Skeletal muscle satellite cell (primary cell): ENCODE results near the gene IFT74. TPM values are rescaled to one million over a fixed set of nuclear protein-coding genes. Genes with fewer than 3 reads are reported as not detected.

Source experiments
- H3K27me3 ChIP-seq: 2 replicates; pipeline ENCODE4 v1.7.0; 2013; ENCODE audit warnings: low read length; ENCODE audit not compliant: control insufficient read depth, insufficient read depth
- H3K36me3 ChIP-seq: 2 replicates; pipeline ENCODE4 v1.7.0; 2013; ENCODE audit warnings: mild to moderate bottlenecking, control low read depth, low read length; ENCODE audit not compliant: insufficient read depth
- H3K4me1 ChIP-seq: 2 replicates; pipeline ENCODE4 v1.7.0; 2013; ENCODE audit warnings: low read length; ENCODE audit not compliant: control insufficient read depth, insufficient read depth
- H3K4me2 ChIP-seq: 2 replicates; pipeline ENCODE4 v1.7.0; 2013; ENCODE audit warnings: mild to moderate bottlenecking, low read length
- H3K4me3 ChIP-seq: 2 replicates; pipeline ENCODE4 v1.7.0; 2013; ENCODE audit warnings: low read length
- H3K9ac ChIP-seq: 2 replicates; pipeline ENCODE4 v1.7.0; 2013; ENCODE audit warnings: mild to moderate bottlenecking, low read depth, low read length, moderate library complexity
- H3K9me3 ChIP-seq: replicated peaks from 2 replicates; pipeline ENCODE4 v1.7.0; 2013; ENCODE audit warnings: mild to moderate bottlenecking, control low read depth, low read length
- total RNA-seq: library from RNA; depleted of rRNA; stranded (reverse); fragments of >200 nt; gene quantifications from 2 replicates; pipeline ENCODE4 v1.2.3, GENCODE V29; 2012; rRNA removed

Gene IFT74
- total RNA-seq = 8.7 and 10.4 TPM in 2 replicates

- H3K9me3 ChIP-seq = no peaks in the 10 kb centered on the region
Measured at GRCh38 chr9:26955921-26956859, at the start of gene IFT74. TSS of gene IFT74 (plus strand) at chr9:26956412. CDS start at chr9:26961968, 5,556 bp downstream.

DNA sequence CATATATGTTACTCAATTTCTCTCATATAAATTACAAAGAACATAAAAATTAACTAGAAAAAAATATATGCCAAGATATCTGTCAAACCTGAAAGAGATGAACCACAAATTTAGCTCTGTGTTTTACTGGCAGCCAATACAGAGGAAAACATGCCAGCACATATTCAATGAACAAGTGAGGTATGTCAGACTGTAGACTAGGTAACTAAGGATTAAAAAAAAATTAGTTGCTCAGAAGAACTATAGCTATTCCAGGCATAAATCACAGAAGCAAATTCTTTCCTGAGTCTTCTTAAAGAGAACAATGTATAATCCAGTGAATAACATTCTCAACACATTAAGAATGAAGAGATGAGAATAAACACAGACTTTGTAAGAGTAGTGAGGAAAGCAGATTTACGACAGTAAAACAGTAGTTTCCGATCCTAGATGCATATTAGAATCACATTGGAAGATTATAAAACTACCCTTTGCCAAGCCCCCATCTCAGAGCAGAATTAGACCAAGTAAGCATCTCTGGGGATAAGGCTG, 43.0 kb upstream of the IFT74 start:
- H3K27me3 ChIP-seq = no peaks in the 10 kb centered on the region
- H3K9ac ChIP-seq = no peak overlapping the region
- no peak overlapping the region for H3K4me2 ChIP-seq
- no peak overlapping the region for H3K4me3 ChIP-seq
- peaks cover 57% of the 10 kb centered on the region for H3K36me3 ChIP-seq
- H3K4me1 ChIP-seq = no peaks in the 10 kb centered on the region
- no peaks in the 10 kb centered on the region for H3K9me3 ChIP-seq

More at GRCh38 chr9:26955921-26956859, at the start of gene IFT74:
- Histone ChIP-seq H3K4me3 (peak within 1 kb of the TSS; percentile 86), H3K9ac (peak within 1 kb of the TSS; percentile 87), H3K4me1 (peaks cover 18% of the 10 kb centered on the region), H3K4me2 (peak within 1 kb of the TSS; percentile 88), H3K36me3 (no peaks in the 10 kb centered on the region), H3K27me3 (no peaks in the 10 kb centered on the region)

DNA sequence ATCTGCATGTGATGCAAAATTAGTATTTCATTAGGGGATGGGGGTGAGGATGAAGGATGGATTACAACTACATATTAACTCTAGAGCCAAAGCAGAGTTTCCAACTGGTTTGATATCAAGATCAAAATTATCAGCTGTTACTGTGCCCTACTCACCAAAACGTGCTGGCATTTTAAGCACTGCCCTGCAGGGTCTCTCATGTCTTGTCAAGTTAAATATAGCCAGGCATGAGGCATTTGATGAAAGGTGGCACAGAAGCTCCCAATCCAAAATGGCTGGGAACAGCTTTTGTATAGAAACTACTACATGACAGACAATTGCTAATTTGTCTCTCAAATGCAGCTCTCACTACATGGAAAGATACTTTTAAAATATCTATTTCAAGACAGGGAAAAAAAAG, 36.5 kb upstream of the IFT74 start:
- H3K9ac ChIP-seq = no peak overlapping the region
- no peak overlapping the region for H3K4me2 ChIP-seq
- H3K4me3 ChIP-seq = no peak overlapping the region
- H3K36me3 ChIP-seq = peaks cover 82% of the 10 kb centered on the region
- H3K4me1 ChIP-seq = no peaks in the 10 kb centered on the region
- no peaks in the 10 kb centered on the region for H3K27me3 ChIP-seq
- no peaks in the 10 kb centered on the region for H3K9me3 ChIP-seq

GRCh38 chr9:26925609-26926008, 30.6 kb upstream of the IFT74 start:
- no peaks in the 10 kb centered on the region for H3K9me3 ChIP-seq
- peaks cover 71% of the 10 kb centered on the region for H3K36me3 ChIP-seq
- H3K4me3 ChIP-seq = no peak overlapping the region
- H3K4me2 ChIP-seq = no peak overlapping the region
- H3K27me3 ChIP-seq = no peaks in the 10 kb centered on the region
- H3K4me1 ChIP-seq = no peaks in the 10 kb centered on the region
- H3K9ac ChIP-seq = no peak overlapping the region

GRCh38 chr9:26928902-26929495, 27.2 kb upstream of the IFT74 start:
- no peaks in the 10 kb centered on the region for H3K27me3 ChIP-seq
- no peak overlapping the region for H3K4me3 ChIP-seq
- H3K4me1 ChIP-seq = no peaks in the 10 kb centered on the region
- H3K9me3 ChIP-seq = no peaks in the 10 kb centered on the region
- H3K36me3 ChIP-seq = peaks cover 39% of the 10 kb centered on the region
- no peak overlapping the region for H3K4me2 ChIP-seq
- H3K9ac ChIP-seq = no peak overlapping the region

DNA sequence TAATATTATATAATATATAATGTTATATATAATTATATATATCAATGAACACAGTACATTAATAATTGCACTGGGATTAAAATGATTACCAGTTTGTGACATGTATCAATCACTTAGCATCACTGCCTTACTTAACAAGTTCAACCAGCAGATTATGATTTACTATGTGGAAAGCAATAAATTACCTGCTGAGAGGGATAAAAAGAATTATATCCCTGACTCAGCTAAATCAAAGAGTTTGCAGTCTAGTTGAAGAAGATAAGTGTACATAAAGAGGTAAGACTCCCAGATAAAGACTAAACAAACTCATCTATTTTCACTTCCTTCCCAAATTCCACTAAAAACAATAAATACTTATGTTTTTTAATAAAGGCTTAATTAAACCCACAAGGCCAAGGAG, 20.4 kb upstream of the IFT74 start:
- Histone ChIP-seq H3K9ac (no peak overlapping the region), H3K9me3 (peaks cover 2% of the 10 kb centered on the region)

DNA sequence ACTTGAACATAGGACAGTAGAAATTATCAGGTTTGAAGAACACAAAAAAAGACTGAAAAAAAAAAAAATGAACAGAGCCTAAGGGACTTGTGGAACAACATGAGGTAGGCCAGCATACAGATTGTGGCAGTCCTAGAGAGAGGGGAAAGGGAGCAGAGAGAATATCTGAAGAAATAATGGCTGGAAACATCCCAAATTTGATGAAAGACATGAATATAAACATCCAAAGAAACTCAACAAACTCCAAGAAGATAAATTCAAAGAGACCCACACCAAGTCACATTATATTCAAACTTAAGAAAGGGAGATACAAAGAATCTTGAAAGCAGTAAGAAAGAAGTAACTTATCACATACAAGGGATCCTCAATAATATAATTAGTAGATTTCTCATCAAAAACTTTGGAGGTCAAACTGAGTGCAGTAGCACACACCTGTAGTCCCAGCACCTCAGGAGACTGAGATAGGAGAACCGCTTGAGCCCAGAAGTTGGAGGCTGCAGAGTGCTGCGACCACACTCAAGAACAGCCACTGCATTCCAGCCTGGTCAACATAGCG, 18.3 kb upstream of the IFT74 start:
- Histone ChIP-seq H3K4me2 (no peak overlapping the region), H3K27me3 (no peaks in the 10 kb centered on the region), H3K9me3 (peaks cover 2% of the 10 kb centered on the region), H3K4me1 (no peaks in the 10 kb centered on the region), H3K36me3 (peaks cover 3% of the 10 kb centered on the region), H3K4me3 (no peak overlapping the region), H3K9ac (no peak overlapping the region)

More for the DNA sequence above, 20.4 kb upstream of the IFT74 start:
- H3K27me3 ChIP-seq = no peaks in the 10 kb centered on the region
- peaks cover 3% of the 10 kb centered on the region for H3K36me3 ChIP-seq
- no peaks in the 10 kb centered on the region for H3K4me1 ChIP-seq
- no peak overlapping the region for H3K4me3 ChIP-seq
- no peak overlapping the region for H3K4me2 ChIP-seq

- Histone ChIP-seq H3K4me3 (no peak overlapping the region), H3K4me2 (no peak overlapping the region), H3K9ac (no peak overlapping the region), H3K4me1 (peaks cover 3% of the 10 kb centered on the region), H3K9me3 (peaks cover 2% of the 10 kb centered on the region), H3K36me3 (no peaks in the 10 kb centered on the region), H3K27me3 (no peaks in the 10 kb centered on the region)
Measured at GRCh38 chr9:26939955-26940711, 16.1 kb upstream of the IFT74 start.

DNA sequence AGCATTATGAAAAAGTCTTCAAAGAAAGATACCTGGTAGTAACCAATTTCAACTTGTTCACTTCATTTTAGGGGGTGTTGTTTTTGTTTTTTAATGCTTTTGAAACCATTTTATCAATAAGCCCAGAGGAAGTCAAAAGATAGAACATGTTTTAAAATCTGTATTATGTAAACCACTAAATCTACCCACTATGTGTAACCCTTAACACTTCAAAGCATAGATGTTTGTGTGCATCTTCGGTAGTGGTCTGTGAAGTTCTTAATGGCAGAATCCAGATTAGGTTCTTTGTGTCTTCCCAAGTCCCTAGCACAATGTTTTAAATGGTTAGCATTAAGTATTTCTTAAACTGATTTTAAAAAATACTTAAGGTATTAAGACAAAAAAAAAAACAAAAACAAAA, 15.4 kb upstream of the IFT74 start:
- no peak overlapping the region for H3K4me3 ChIP-seq
- no peak overlapping the region for H3K4me2 ChIP-seq

GRCh38 chr9:26945591-26945990, 10.6 kb upstream of the IFT74 start:
- peak overlapping the region; percentile 94 for H3K4me3 ChIP-seq
- no peaks in the 10 kb centered on the region for H3K36me3 ChIP-seq
- peak overlapping the region; percentile 99 for H3K9ac ChIP-seq
- H3K27me3 ChIP-seq = no peaks in the 10 kb centered on the region
- no peaks in the 10 kb centered on the region for H3K9me3 ChIP-seq
- peak overlapping the region; percentile 85 for H3K4me2 ChIP-seq
- H3K4me1 ChIP-seq = peaks cover 14% of the 10 kb centered on the region

More for the DNA sequence above, 15.4 kb upstream of the IFT74 start:
- H3K27me3 ChIP-seq = no peaks in the 10 kb centered on the region
- H3K4me1 ChIP-seq = peaks cover 8% of the 10 kb centered on the region
- peaks cover 2% of the 10 kb centered on the region for H3K9me3 ChIP-seq
- no peak overlapping the region for H3K9ac ChIP-seq
- no peaks in the 10 kb centered on the region for H3K36me3 ChIP-seq
